Hippocampal formation (tissue), 2 donors: Measurements from ENCODE around the gene GNPTG.
"Not testable (repeated sequence)": the region's sequence is repeated elsewhere in the genome, so short reads cannot be mapped to it uniquely, and the experiment has no call there.

Source experiments
- DNase-seq, 2 donors: peaks; one replicate each; lab custom pipeline; 2025; lab: John Stamatoyannopoulos, UW

Gene GNPTG

GRCh38 chr16:1319041-1319440 is 32.7 kb upstream of the GNPTG start:
- DNase-seq = no peak

- DNase-seq = no peak
Measured at GRCh38 chr16:1320097-1320496, 31.6 kb upstream of the GNPTG start.

GRCh38 chr16:1320658-1321240 is 31.0 kb upstream of the GNPTG start:
- no peak for DNase-seq

GRCh38 chr16:1322407-1322806 is 29.3 kb upstream of the GNPTG start:
- no peak for DNase-seq

GRCh38 chr16:1323296-1324239 is 28.2 kb upstream of the GNPTG start:
- peak; percentile 36 to 68 for DNase-seq

- no peak for DNase-seq
Measured at GRCh38 chr16:1324286-1324826, 27.4 kb upstream of the GNPTG start.

GRCh38 chr16:1325261-1325660 is 26.5 kb upstream of the GNPTG start:
- no peak for DNase-seq

GRCh38 chr16:1325673-1326371 is 25.9 kb upstream of the GNPTG start:
- DNase-seq = no peak

- DNase-seq = no peak
Measured at GRCh38 chr16:1326391-1326790, 25.3 kb upstream of the GNPTG start.

GRCh38 chr16:1326946-1327618 is 24.6 kb upstream of the GNPTG start:
- no peak for DNase-seq

GRCh38 chr16:1327619-1327947 is 24.1 kb upstream of the GNPTG start:
- DNase-seq = no peak

- DNase-seq = not testable (repeated sequence)
Measured at GRCh38 chr16:1328136-1328535, 23.6 kb upstream of the GNPTG start.

- not testable (repeated sequence) for DNase-seq
Measured at GRCh38 chr16:1328961-1329360, 22.8 kb upstream of the GNPTG start.

GRCh38 chr16:1330260-1330914 is 21.3 kb upstream of the GNPTG start:
- no peak for DNase-seq

GRCh38 chr16:1330931-1331711 is 20.6 kb upstream of the GNPTG start:
- DNase-seq = no peak

GRCh38 chr16:1331712-1332617 is 19.8 kb upstream of the GNPTG start:
- DNase-seq = no peak

- no peak for DNase-seq
Measured at GRCh38 chr16:1332618-1333148, 19.0 kb upstream of the GNPTG start.

- no peak for DNase-seq
Measured at GRCh38 chr16:1333149-1333812, 18.4 kb upstream of the GNPTG start, which contains the start of gene BAIAP3. Gene BAIAP3 (plus strand): TSS chr16:1333645. CDS start chr16:1338550, 4,905 bp downstream.
